ENCODE data around the gene CFL1.

The CFL1 gene

GRCh38 chr11:65829459-65829858, 28.5 kb downstream of the CFL1 start:
- no peak for DNase-seq

GRCh38 chr11:65826984-65827735, 30.8 kb downstream of the CFL1 start:
- DNase-seq = no peak

DNA sequence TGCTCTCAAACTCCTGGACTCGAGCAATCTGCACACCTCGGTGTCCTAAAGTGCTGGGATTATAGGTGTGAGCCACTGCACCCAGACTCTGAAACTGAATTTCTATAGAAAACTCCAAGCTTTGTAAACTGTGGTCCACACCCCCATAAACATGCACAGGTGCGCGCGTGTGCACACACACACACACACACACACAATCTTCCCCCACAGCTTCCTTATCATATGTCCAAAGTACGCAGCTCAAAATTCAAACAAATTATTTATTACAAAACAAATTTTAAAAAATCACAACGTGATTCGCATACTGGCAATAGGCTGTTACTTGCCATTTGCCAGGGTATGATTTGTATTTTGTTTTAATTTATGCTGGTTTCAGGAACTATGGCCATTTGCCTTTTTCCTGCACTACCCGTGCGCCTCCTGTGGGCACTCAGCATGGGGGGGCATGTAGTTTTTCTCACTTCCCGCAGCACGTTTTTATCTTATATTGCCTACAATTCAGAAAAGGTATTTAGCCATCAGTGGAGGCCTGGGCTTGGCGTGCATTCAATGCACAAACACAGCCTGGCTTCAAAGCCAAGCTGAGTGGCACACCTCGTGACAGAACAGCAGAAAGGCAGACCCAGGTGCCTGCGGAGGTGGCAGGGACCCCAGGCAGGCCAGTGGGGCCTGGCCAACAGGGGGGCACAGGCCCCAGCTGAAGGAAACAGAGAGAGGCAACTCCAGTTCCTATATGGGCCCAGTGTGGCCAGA, 35.0 kb downstream of the CFL1 start:
- no peak for DNase-seq

DNA sequence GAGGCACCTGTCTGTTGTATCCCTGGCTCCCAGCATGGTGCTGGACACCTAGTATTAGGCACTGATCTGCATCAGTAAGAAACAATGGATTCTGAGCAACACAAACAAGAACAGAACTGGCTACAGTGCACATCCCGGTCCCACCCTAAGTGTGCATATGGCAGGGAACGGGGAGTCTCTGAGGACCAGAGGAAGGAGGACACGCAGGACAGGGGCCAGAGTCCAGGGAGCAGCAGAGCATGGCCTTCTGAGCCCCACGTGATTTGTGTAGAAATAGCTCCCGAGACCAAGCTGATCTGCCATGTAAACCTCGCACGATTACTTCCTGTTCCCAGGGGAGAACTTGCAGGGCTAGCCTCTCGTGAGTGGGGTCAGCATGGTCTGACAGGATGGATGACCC, 36.9 kb downstream of the CFL1 start:
- DNase-seq = no peak

DNA sequence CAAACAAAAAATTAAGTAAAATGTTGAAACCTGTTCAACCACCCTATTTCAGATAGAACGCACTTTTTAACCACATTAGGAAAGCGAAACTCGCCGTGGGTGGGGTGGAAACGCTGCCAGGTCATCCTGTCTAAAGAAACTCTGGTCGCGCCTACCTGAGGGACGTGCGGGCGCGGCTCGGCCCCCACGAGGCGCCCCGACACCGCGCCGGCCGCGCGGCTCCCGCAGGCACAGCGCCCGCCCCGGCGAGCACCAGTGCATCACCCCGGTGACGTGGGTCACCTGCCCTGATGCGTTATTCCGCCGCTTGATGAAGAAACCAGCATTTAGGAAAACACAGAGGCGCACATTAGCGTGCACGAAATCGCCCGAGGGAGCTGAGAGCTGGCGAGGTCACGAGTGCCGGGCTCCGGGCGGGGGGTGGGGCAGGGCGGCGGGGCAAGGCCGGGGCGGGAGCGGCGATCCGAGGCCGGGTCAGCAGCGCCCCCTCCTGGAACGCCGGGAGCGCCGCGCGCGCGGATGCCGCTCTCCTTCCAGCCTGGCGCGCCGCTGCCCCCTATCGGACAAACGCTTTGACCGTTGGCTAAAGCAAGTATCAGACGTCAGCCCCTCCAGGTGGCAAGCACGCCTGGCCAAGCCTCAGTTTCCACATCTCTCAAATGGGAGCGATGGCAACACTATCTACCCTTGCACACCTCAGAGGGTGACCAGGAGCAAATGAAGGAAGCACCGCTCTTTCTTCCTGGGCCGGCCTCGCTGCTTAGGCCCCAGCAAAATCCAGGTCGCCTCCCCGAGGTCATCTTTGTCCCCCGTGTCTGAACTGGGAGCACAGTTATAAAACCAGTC, 39.9 kb downstream of the CFL1 start:
- DNase-seq = peak; percentile 38

DNA sequence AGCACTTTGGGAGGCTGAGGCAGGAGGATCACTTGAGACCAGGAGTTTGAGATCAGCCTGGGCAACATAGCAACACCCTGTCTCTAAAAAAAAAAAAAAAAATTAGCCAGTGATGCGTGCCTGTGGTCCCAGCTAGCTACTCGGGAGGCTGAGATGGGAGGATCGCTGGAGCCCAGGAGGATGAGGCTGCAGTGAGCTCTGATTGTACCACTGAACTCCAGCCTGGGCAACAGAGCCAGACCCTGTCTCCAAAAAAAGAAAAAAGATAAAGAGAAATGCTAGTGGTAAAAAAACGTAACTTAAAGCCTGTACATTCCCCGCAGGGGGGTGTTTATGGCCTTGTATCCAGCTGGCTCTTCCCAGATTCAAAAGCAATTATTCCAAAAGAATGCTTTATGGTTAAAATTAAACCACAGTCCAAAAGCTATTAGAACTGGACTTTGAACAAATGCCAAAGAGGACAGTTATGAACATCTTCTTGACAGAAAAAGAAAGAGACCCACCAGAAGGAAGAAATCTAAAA, 40.6 kb downstream of the CFL1 start:
- DNase-seq = no peak

- no peak for DNase-seq
Measured at GRCh38 chr11:65816696-65817095, 41.3 kb downstream of the CFL1 start.

DNA sequence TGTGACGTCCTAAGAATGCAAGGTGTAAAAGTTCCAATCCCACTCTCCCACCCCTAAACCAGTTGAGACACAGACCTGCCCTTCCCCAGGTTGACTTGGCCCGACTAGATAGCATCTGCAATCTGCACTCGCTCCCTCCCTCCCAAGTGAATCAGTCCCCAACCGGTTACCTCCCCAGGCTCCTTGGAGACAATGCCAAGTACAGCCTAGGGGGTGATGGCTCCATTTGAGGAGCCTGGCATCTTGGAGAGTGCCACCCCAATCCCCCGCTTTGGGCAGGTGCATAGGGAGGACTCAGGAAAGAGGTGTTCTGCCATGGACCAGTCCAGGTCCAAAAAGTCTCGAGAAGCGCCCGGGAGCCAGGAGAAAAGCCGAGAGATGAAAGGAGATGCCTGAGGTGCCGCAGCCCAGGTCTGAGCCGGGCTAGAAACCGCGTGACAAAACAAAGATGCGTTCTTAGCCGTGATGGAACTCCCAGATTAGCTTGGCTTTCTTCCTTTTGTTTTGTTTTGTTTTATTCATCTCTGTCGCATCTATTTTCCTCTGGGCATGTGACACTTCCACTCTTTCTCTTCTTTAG, 42.9 kb downstream of the CFL1 start:
- DNase-seq = no peak

GRCh38 chr11:65814131-65814985, 43.6 kb downstream of the CFL1 start:
- DNase-seq = no peak

DNA sequence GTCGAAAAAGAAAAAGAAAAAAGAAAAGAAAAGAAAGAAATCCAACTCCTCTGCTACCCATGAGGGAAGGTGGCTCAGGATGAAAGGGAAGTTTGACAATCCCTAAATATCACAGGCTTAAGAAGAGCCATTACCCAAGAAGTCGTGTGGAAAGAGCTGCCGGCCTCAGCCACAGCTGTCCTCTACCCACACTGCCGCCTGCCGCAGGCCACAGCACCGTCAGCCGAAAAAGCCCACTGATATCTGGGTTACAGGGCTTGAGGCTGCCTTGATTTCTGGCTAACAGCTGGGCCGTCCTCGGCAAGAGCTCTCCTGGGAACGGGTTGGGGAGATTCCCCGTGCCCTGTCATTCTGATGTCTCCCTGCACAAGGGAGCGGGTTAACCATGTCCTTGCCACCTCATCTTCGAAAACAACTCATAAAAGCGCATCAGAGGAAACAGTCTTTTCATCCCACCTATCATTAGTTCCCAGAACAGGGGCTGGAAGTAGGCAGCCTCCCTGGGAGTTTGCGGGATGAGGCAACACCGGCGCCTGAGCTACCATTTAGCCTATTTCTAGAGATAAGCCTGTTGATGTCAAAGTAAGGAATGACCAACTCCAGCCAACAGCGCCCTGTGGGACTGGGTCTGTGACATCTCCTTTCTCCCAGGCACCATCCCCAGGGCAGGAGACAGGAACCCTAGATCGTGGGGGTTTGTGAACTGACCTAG, 46.1 kb downstream of the CFL1 start:
- DNase-seq = no peak

DNA sequence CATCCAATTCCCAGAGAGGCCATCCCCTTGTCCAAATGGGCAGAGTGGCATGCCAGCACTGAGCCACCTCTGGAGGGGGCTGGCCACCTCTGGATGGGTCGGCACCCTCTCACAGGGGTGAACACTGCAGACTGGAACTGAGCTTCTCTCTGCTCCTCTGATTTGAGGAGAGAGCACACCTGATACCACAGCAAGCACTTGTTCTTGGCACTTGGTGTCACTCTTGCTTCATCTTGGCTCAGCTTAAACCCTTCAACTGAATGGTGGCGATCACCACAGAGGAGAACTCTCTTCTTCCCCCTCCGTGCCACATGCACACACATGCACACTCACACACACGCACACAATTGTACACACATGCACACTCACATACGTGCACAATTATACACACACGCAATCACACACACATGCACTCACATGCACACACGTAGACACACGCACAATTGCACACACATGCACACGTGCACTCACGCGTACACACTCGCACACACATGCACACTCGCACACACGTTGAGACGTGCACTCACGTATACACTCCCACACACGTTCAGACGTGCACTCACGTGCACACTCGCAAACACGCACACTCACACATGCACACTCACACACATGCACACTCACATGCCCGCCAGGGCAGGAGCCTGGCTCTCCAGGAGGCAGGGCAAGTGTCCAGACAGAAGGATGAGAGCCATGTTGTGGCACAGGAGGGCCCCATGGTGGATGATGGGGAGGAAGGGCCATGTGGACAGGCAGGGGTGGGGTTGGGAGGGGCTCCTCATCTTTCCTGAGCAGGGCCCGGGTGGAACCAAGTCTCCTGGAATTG, 47.7 kb downstream of the CFL1 start:
- no peak for DNase-seq

- no peak for DNase-seq
Measured at GRCh38 chr11:65809496-65809895, 48.5 kb downstream of the CFL1 start.

- no peak for DNase-seq
Measured at GRCh38 chr11:65808744-65809341, 49.1 kb downstream of the CFL1 start.

- DNase-seq = no peak
Measured at GRCh38 chr11:65806979-65807378, 51.0 kb downstream of the CFL1 start.

All from DMS 273 treated with DMSO at 0.1 percent for 48 hours (cell line).